H1 (cell line): Measurements from ENCODE around the gene SIRT7. TPM values are rescaled to one million over a fixed set of nuclear protein-coding genes. Genes with fewer than 3 reads are reported as not detected.

Source experiments
- BCL11A ChIP-seq, 2 experiments: IDR thresholded peaks; one replicate each; pipeline ENCODE4 v1.6.1; 2011; ENCODE audit warnings: low read depth in 2 of 2, low read length in 2 of 2, mild to moderate bottlenecking in 2 of 2
- CBX8 ChIP-seq: fragments of 300-800, 300-1000 bp; sonication (generic); IDR thresholded peaks from 2 replicates; pipeline ENCODE4 v1.7.1; 2016; ENCODE audit warnings: low read depth, low read length, borderline replicate concordance
- SIX5 ChIP-seq: IDR thresholded peaks from 2 replicates; pipeline ENCODE4 v1.6.1; 2011; ENCODE audit warnings: mild to moderate bottlenecking, low read depth, low read length
- SP4 ChIP-seq: IDR thresholded peaks from 2 replicates; pipeline ENCODE4 v1.6.1; 2012; ENCODE audit warnings: low read length, inconsistent platforms
- TBP ChIP-seq: IDR thresholded peaks from 2 replicates; pipeline ENCODE4 v1.6.1; 2011; ENCODE audit warnings: low read depth, low read length, improper control_type of control experiment
- polyA plus RNA-seq, 7 experiments: library from polyadenylated mRNA; depleted of rRNA in 3 of 7; stranded (reverse) in 5 of 7; unstranded in 2 of 7; fragments of >200 nt in 5 of 7; fragments of 200-250 nt in 2 of 7; gene quantifications; 1 replicate in 5 of 7; 2 replicates in 1 of 7; 4 replicates in 1 of 7; pipeline versions ENCODE4 v1.2.1 to v1.2.3, GENCODE V29; 2011 to 2013; ENCODE audit warnings: missing spikeins in 2 of 7, mixed read lengths in 2 of 7
- total RNA-seq: library from RNA; stranded (reverse); fragmentation: NEBNext Ultra II Directional; extraction: Animal tissue kit (Norgen Biotek cat#: 25700); gene quantifications from 2 replicates; pipeline ENCODE4 v1.2.1, GENCODE V29; 2021
- TF ChIP-seq, protein P1 (sequence below), 3 experiments: IDR thresholded peaks; 1 replicate in 2 of 3; 2 replicates in 1 of 3; pipeline versions ENCODE4 v1.5.1 to v1.6.1; 2011; ENCODE audit warnings: low read length in 3 of 3, mild to moderate bottlenecking in 3 of 3, inconsistent platforms in 2 of 3, low read depth in 1 of 3, moderate library complexity in 1 of 3; ENCODE audit not compliant: insufficient read depth in 1 of 3; ENCODE audit errors: control extremely low read depth in 1 of 3
- TF ChIP-seq, protein P2 (sequence below): IDR thresholded peaks from 2 replicates; pipeline ENCODE4 v1.6.1; 2012; ENCODE audit warnings: inconsistent platforms

SIRT7 gene
- total and polyA plus RNA-seq, 2 of the 8 experiments (the other 6 are each of a cell fraction or from before 2014, with no cell fraction given), result 5.8 to 16.6 TPM

DNA sequence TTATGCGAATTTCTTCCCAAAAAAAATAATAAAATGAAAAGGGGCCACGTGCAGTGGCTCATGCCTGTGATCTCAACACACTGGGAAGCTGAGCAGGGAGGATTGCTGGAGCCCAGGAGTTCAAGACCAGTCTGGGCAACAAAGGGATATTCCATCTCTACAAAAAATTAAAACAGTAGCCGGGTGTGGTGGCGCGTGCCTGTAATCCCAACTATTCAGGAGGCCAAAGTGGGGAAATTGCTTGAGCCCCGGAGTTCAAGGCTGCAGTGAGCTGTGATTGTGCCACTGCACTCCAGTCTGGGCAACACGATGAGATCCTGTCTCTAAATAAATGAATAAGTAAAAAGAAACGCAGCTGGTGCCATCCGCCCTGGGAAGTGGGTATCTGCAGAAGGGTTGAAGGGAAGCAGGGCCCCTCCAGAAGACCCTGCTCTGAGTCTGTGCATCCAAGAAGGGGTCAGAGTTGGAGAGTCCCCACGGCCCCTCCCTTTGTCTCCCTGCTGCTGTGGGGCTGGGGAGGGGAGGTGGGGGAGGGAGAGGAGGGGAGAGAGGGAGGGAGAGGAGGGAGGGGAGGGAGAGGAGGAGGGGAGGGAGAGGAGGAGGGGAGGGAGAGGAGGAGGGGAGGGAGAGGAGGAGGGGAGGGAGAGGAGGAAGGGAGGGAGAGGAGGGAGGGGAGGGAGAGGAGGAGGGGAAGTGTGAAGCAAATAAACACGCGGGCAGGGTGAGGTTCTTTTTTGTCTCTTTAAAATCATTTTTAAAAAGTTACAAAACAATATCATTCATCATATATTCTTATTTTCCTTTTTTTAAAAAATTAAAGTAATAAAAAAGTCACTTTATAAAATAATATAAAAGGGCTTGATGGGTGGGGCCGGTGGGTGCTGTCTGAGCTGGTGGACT, 34.1 kb upstream of the SIRT7 start (continued):
- TF ChIP-seq TBP (no peak), BCL11A (IDR thresholded peaks at IDR 0.05; ENCODE audit: low read depth in 2 of 2, low read length in 2 of 2) (no peak), SP4 (no peak), CBX8 (no peak), SIX5 (no peak)
- TF ChIP-seq, protein P1, sequence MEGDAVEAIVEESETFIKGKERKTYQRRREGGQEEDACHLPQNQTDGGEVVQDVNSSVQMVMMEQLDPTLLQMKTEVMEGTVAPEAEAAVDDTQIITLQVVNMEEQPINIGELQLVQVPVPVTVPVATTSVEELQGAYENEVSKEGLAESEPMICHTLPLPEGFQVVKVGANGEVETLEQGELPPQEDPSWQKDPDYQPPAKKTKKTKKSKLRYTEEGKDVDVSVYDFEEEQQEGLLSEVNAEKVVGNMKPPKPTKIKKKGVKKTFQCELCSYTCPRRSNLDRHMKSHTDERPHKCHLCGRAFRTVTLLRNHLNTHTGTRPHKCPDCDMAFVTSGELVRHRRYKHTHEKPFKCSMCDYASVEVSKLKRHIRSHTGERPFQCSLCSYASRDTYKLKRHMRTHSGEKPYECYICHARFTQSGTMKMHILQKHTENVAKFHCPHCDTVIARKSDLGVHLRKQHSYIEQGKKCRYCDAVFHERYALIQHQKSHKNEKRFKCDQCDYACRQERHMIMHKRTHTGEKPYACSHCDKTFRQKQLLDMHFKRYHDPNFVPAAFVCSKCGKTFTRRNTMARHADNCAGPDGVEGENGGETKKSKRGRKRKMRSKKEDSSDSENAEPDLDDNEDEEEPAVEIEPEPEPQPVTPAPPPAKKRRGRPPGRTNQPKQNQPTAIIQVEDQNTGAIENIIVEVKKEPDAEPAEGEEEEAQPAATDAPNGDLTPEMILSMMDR (IDR thresholded peaks at IDR 0.05; ENCODE audit: control extremely low read depth in 1 of 3, insufficient read depth in 1 of 3, low read depth in 1 of 3, low read length in 3 of 3), result no peak
- TF ChIP-seq, protein P2, sequence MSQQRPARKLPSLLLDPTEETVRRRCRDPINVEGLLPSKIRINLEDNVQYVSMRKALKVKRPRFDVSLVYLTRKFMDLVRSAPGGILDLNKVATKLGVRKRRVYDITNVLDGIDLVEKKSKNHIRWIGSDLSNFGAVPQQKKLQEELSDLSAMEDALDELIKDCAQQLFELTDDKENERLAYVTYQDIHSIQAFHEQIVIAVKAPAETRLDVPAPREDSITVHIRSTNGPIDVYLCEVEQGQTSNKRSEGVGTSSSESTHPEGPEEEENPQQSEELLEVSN, result no peak
